HEK293T (cell line): ENCODE data around the gene TULP1.

Experiments used
- CTBP1 ChIP-seq: fragments of 450-650 bp; IDR thresholded peaks from 2 replicates; pipeline ENCODE4 v1.6.1; 2016; ENCODE audit warnings: borderline replicate concordance
- ELF4 ChIP-seq: fragments of 450-650 bp; IDR thresholded peaks from 2 replicates; pipeline ENCODE4 v1.6.1; 2017; ENCODE audit warnings: antibody characterized with exemption
- L3MBTL2 ChIP-seq: fragments of 450-650 bp; conservative IDR thresholded peaks from 2 replicates; pipeline ENCODE4 v1.6.1; 2016; ENCODE audit warnings: mild to moderate bottlenecking
- NFRKB ChIP-seq: fragments of 450-650 bp; IDR thresholded peaks from 2 replicates; pipeline ENCODE4 v1.6.1; 2016; ENCODE audit warnings: mild to moderate bottlenecking, moderate library complexity
- SP1 ChIP-seq: fragments of 450-650 bp; IDR thresholded peaks from 2 replicates; pipeline ENCODE4 v1.6.1; 2017
- TF ChIP-seq, protein P1 (sequence below): fragments of 450-650 bp; IDR thresholded peaks from 2 replicates; pipeline ENCODE4 v1.6.1; 2016

- TF ChIP-seq L3MBTL2 (no peak), ELF4 (no peak), CTBP1 (no peak), NFRKB (no peak), SP1 (no peak)
- TF ChIP-seq, protein P1, sequence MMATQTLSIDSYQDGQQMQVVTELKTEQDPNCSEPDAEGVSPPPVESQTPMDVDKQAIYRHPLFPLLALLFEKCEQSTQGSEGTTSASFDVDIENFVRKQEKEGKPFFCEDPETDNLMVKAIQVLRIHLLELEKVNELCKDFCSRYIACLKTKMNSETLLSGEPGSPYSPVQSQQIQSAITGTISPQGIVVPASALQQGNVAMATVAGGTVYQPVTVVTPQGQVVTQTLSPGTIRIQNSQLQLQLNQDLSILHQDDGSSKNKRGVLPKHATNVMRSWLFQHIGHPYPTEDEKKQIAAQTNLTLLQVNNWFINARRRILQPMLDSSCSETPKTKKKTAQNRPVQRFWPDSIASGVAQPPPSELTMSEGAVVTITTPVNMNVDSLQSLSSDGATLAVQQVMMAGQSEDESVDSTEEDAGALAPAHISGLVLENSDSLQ, result no peak
These were observed 49.4 kb downstream of the TULP1 start for GRCh38 chr6:35463292-35463691.
